Femur (tissue), 1 donor: ENCODE data around the gene RNF187.
"Not testable (repeated sequence)": the region's sequence is repeated elsewhere in the genome, so short reads cannot be mapped to it uniquely, and the experiment has no call there.

Experiments
- DNase-seq: peaks from one replicate; pipeline ENCODE4 v3.0.0-alpha.2; 2017

The RNF187 gene

GRCh38 chr1:228460821-228461220 is 26.4 kb upstream of the RNF187 start:
- DNase-seq, result no peak

- no peak for DNase-seq
Measured at GRCh38 chr1:228462560-228462959, 24.6 kb upstream of the RNF187 start.

GRCh38 chr1:228463009-228463558 is 24.1 kb upstream of the RNF187 start:
- no peak for DNase-seq

GRCh38 chr1:228463559-228464455 is 23.4 kb upstream of the RNF187 start:
- DNase-seq, result no peak

GRCh38 chr1:228464487-228464983 is 22.6 kb upstream of the RNF187 start:
- DNase-seq, result peak; percentile 83

- DNase-seq, result no peak
Measured at GRCh38 chr1:228465141-228465540, 22.0 kb upstream of the RNF187 start.

- DNase-seq, result no peak
Measured at GRCh38 chr1:228465571-228466146, 21.5 kb upstream of the RNF187 start.

GRCh38 chr1:228468188-228468587 is 19.0 kb upstream of the RNF187 start:
- not testable (repeated sequence) for DNase-seq

GRCh38 chr1:228469413-228470162 is 17.6 kb upstream of the RNF187 start:
- no peak for DNase-seq

GRCh38 chr1:228471154-228471761 is 15.9 kb upstream of the RNF187 start:
- DNase-seq, result no peak

- no peak for DNase-seq
Measured at GRCh38 chr1:228471762-228472398, 15.3 kb upstream of the RNF187 start.

- DNase-seq, result no peak
Measured at GRCh38 chr1:228472655-228473054, 14.5 kb upstream of the RNF187 start.

GRCh38 chr1:228474507-228474906 is 12.7 kb upstream of the RNF187 start:
- DNase-seq, result no peak

- DNase-seq, result no peak
Measured at GRCh38 chr1:228475812-228476211, 11.4 kb upstream of the RNF187 start.

GRCh38 chr1:228477263-228477662 is 9.9 kb upstream of the RNF187 start:
- no peak for DNase-seq

- DNase-seq, result no peak
Measured at GRCh38 chr1:228478326-228478725, 8.9 kb upstream of the RNF187 start.

- DNase-seq, result no peak
Measured at GRCh38 chr1:228478912-228479711, 8.1 kb upstream of the RNF187 start.

- no peak for DNase-seq
Measured at GRCh38 chr1:228483789-228484188, 3.4 kb upstream of the RNF187 start.

- peak; percentile 77 for DNase-seq
Measured at GRCh38 chr1:228486596-228487335, 416 bp upstream of the RNF187 start.

GRCh38 chr1:228488125-228488817 is 1.1 kb downstream of the RNF187 start:
- DNase-seq, result peak; percentile 35
